NCI-H446 (cell line): Measurements from ENCODE around the gene CCDC171.
A peak's percentile ranks its signal among the peaks of the same experiment; 100 is the strongest.
"Not testable (repeated sequence)": the region's sequence is repeated elsewhere in the genome, so short reads cannot be mapped to it uniquely, and the experiment has no call there.

Experiments
- DNase-seq, 2 experiments: peaks; one replicate each; lab custom pipeline; 2025; lab: John Stamatoyannopoulos, UW

CCDC171 gene

DNA sequence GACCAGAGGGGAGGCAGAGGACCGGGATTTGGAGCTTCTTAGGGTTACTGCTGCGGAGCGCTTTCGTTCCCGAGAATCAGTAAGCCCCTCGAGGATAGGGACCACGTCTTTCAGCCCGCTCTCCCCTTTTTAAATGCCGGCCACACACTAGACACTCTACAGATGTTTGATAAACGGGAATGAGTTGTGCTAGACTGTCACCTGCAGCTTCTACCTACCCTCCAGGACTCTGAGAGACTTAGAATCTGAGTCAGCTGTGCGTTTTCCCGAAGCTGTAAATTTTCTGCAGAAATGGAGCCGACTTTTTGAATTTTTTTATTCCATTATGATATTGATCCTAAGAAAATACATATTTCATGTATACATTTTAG is 670 bp downstream of the CCDC171 start:
- no peak for DNase-seq

DNA sequence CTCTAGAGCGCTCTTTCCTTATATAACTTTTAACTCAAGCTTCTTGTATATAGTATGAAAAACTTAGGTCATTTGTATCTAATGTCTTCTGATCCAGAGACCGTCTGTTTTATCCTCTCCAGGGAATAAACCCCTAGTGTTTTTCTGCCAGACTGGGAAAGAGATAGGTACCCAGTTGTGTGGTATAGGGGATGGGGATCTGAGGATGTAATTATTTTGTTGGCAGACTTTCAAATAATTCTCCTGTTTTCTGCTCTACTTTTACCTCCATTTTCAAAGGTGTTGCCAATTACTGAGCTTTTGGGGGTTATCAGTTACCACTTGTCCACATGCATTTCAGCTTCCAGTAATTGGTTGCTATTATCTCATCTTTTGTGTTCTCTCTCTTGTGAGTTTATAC is 17.9 kb downstream of the CCDC171 start:
- no peak for DNase-seq

DNA sequence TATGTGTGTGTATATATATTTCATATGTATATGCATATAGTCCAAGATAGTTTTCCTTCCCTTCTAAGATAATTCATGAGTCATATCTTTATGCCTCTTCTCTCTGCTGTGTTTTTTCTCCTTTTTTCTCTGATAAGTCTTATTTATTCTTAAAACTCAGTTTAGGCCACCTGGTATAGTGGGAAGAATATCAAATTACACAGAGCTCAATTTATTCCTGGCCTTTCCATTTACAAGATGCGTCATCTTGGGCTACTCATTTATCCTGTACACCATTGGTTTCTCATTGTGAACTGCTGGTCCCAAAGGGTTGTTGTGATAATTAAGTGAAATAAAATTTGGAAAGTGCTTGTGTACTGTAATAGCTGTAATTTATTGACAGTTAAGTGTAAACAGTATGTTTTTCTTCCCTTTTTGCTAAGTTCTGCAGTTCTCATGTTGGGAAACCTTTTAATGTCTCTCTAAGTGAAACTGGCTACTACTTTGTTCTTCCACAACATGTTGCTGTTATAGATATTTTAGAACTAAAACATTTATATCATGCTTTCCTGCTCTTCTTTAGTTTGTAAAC is 19.4 kb downstream of the CCDC171 start:
- no peak for DNase-seq

DNA sequence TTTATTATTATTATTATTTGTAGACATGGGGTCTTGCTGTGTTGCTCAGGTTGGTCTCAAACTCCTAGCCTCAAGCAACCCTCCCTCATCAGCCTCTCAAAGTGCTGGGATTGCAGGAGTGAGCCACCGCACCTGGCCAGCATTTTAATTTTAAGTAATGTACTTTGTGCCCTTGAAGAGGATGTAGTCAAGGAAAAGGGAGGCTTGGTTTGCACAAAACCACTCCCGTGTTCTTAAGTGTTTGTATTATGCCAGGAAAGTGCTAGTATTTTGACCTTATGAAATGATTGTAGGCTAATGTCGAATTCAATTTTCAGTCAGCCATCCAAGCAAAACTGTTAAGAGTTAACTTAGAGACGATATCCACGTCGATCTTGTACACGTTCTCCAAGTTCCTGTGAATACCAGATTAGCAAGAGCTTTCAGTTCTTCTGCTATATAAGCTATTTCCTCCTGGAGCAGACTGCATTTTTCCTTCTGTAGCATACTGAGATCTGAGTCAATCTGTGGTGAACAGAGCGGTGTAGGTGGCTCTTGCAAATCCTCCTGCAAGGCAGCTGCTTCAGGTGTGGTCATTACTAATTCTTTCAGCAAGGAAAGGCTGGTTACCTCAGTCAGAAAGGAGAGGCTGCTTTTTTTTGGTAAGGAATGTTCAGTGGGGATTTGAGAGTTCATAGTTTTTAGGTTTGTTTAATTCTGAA is 23.7 kb downstream of the CCDC171 start:
- DNase-seq, result no peak

DNA sequence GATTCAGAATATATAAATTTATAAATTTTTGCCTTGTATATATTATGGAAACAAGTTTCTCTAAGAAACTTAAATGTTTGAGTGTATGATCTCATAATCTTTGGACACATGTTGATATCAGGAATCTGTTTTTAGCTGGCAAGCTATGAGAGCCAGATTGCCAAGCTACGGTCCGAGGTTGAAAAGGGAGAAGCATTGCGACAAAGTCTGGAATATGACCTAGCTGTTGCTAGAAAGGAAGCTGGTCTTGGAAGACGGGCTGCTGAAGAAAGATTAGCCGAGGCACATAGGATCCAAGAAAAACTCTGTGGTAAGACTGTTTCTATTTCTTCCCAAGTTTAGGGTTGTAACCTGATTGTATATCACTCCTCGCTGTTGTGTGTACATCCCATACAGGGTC is 25.9 kb downstream of the CCDC171 start:
- DNase-seq, result no peak

DNA sequence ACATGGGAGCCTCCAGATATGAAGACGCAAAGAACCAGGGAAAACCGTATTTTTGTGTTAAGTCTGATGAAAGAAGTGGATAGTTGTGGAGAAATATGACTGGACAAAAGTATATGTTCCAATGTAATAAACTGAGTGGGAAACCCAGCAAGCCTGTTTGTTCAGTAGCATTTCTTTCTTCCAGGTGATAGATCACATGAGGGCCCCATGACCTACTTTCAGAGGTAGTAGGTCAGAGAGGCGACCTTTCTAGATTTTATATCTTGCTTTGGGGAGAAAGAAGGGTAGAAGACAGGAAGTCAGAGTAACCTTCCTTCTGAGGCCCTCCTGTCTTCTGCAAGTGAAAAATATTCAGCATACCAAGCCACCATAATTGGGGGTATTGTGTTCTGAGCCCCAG is 31.5 kb downstream of the CCDC171 start:
- no peak for DNase-seq

DNA sequence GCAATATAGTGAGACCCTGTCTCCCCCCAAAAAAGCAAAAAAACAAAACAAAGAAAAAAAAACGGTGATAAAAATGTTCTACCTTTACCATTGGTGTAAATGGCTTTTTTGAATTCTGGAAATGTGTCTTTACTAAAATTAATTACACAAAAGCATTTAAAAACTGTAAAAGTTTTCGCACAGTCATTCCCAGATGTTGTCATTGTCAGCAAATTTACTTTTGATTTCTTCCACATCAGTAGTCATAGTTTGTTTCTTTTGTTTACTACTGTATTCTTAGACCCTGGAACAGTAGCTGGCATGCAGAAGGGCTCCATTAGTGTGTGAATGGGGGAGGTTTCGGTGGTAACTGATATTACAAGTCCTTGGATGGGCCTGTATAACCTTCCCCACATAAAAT is 39.5 kb downstream of the CCDC171 start:
- DNase-seq, result no peak

DNA sequence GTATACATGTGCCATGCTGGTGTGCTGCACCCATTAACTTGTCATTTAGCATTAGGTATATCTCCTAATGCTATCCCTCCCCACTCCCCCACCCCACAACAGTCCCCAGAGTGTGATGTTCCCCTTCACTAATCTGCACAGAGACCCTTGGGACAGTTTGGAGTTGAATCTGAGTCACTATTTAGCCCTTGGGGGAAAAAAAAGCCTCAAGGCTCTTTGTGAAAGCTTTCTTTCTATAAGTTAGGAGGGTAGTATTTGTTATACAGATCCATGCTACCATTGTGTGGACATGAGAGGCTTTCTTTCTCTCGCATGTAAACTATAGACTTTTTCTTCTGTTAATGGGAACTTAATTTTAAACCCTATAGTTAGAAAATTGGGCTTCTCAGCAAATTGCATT is 40.1 kb downstream of the CCDC171 start:
- not testable (repeated sequence) for DNase-seq

DNA sequence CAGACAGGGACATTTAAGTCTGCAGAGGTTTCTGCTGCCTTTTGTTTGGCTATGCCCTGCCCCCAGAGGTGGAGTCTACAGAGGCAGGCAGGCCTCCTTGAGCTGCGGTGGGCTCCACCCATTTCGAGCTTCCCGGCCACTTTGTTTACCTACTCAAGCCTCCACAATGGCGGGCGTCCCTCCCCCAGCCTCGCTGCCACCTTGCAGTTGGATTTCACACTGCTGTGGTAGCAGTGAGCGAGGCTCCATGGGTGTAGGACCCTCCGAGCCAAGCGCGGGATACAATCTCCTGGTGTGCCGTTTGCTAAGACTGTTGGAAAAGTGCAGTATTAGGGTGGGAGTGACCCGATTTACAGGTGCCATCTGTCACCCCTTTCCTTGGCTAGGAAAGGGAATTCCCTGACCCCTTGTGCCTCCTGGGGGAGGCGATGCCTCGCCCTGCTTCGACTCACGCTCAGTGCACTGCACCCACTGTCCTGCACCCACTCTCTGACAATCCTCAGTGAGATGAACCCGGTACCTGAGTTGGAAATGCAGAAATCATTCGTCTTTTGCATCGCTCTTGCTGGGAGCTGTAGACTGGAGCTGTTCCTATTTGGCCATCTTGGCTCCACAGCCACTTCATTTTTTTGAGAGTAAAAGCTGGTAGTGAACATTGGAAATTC is 48.0 kb downstream of the CCDC171 start:
- not testable (repeated sequence) for DNase-seq

DNA sequence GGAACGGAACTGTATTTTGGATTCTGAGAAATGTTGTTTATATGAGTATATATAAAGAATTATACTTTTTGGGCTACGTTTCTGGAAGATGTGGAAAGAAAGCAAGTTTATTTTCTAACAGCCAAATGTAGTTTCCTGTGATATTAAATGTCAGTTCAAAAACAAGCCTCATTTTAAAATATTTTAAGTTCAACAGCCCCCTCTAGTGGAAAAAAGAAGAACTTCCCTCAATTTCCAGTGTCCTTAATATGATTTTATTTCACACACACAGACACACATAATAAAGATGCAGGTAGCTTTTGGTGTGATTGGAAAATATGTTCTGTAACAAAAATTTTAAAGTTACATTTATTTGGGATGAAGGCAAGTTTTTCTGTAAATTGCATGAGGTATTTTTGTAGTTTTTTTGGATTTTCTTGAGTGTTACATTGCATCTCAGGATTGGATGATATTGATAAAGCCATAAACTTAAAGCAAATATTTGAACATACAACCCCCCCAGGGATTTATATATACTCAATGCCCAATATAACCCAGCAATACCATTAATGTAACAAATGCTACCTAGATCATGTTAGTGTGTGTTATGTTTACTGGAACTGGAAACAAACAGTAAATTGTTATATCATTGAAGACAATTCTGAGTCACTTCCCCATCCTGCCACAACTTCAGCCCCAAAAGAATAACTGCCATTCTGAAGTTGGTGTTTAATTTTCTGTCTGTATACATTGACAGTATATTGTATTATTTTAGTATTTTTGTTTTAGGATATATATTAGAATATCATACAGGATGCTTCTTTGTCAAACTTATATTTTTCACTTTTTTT is 54.0 kb downstream of the CCDC171 start:
- DNase-seq, result peak; percentile 7 to 80

DNA sequence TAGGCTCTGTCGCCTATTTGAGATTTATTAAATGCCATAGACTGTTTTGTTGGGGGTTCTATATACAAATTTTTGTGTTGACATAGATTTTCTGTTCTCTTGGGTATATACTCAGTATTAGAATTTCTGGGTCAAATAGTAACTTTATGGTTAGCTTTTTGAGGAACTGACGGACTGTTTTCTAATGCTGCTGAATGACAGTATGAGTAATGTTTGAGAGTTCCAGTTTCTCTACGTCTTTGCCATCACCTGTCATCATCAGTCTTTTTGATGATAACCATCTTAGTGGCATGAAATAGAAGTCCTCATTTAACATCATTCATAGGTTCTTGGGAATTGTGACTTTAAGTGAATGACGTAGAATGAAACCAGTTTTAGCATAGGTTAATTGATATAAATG is 60.1 kb downstream of the CCDC171 start:
- DNase-seq, result no peak

DNA sequence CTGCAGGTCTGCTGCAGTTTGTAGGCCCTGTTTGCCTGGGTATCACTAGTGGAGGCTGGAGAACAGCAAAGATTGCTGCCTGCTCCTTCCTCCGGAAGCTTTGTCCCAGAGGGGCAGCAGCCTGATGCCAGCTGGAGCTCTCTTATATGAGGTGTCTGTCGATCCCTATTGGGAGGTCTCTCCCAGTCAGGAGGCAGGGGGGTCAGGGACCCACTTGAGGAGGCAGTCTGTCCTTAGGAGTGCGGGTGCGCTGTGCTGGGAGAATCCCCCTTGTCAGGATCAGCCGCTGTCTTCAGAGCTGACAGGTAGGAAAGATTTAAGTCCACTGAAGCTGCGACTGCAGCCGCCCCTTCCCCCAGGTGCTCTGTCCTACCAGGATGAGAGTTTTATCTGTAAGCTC is 64.9 kb downstream of the CCDC171 start:
- DNase-seq, result no peak

DNA sequence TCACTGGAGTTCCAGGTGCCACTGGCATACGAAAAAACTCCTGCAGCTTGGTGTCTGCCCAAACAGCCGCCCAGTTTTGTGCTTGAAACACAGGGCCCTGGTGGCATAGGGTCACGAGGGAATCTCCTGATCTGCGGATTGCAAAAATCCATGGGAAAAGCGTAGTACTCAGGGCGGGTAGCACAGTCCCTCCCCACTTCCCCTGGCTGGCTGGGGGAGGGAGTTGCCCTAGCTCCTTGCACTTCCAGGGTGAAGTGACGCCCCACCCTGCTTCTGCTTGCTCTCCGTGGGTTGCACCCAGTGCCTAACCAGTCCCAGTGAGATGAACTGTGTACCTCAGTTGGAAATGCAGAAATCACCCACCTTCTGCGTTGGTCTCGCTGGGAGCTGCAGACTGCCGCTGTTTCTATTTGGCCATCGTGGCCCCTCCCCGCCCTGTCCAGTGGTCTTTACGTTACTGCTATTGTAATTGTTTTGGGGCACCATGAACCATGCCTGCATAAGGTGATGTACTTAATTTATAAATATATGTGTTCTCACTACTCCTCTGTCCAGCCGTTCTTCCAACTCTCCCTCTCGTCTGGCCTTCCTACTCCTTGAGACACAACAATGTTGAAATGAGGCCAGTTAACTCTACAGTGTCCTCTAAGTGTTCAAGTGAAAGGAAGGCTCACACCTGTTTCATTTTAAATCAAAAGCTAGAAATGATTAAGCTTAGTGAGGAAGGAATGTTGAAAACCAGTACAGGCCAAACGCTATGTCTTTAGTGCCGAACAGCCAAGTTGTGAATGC is 65.9 kb downstream of the CCDC171 start:
- DNase-seq, result no peak

DNA sequence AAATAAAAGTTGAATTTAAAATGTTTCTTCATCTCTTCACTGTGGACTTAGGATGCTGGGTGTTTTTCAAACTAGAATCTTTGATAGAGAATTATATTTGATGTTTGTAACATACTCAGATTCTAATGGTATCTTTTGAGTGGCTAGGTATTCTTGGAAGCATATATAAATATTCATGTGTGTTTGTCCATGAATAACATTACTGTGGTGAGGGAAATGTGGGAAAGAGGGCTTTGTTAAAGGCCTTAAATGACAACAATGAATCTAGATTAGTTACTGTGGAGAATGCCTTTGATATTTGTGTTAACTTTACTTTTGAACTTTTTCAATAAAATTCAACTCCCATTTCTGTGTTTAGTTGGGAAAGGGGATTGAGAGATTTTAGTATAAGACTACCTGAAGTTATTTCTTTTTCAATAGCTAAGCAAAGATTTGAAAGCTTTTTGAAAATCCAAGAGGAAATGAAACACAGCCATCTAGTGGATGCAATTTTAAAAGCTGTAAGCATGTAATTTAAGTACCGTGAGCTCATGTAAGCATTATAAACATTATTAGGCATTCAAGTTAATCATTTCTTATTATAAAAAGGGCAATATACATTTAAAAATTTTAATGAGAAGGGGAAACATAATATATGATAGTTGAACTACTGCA is 69.6 kb downstream of the CCDC171 start:
- peak in 1 of 2 experiments; percentile 15 for DNase-seq

DNA sequence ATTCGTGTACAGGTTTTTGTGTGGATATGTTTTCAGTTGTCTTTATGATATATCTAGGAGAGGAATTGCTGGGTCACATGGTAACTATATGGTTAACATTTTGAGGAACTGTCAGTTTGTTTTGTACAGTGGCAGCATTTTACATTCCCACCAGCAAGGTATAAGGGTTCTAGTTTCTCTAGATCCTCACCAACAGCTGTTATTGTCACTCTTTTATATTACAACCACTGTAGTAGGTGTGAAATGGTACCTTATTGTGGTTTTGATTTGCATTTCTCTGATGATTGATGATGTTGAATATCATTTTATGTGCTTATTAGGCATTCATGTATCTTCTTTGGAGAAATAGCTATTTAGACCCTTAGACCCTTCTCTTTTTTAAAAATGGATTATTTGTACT is 82.9 kb downstream of the CCDC171 start:
- DNase-seq, result no peak

DNA sequence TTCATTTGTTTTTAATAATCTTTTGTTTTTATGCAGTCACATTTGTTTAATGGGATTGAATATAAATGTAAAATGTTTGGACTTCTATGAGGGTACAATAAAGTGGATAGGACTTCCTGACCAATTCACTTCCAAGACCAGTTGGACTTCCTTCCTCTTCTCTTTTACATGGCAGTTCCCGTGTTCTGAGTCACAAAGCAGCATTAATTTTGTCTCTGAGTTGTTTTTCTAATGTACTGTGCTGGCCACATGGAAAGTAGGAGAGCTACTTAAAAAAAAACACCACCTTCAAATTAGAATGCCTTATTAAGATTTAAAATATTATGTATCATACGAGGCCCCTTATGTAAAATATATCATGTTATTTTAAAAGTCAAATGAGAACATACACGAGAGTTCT is 87.3 kb downstream of the CCDC171 start:
- DNase-seq, result no peak

DNA sequence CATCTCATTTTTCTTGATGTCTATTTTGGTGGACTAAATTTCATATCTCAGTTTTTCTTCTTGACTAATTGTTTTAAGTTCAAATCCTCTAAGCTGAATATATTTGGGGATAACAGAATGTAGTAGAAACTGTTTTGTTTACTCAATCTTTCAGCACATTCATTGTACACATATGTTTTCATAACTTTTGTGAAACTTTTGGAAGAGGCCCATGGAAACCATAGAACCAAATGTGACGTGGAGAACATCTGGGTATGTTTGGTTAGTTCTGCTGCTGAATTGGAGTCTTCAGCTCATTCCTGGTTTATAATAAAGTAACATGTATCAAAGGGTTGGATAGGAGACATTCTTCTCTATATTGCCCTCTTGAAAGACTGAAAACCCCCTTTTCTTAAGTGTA is 88.4 kb downstream of the CCDC171 start:
- no peak for DNase-seq

DNA sequence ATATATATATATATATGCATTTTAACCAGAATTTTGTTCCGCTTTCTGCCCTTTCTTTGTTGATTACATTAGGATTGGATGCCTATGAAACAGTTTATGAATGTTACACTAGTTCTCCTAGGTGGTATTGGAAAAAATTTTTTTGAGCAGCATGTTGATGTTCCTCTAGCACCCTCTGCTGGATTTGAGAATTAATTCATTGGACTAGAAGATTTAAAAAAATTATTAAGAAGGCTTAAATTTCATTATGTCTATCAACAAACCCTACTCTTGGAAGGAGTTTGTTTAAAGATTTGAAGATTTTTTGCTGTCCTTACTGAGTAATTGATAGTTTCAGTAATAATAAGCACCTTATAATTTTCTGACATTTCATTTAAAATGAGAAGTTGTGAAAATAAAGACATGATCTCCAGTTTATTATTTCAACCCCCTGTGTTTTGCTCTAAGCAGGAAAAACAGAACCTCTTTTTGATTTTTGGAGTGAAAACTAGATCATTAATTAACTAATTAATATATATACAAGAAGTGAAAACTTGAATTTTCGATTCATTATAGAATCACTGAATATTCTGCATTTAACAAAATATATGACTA is 89.6 kb downstream of the CCDC171 start:
- DNase-seq, result peak; percentile 32 to 74

DNA sequence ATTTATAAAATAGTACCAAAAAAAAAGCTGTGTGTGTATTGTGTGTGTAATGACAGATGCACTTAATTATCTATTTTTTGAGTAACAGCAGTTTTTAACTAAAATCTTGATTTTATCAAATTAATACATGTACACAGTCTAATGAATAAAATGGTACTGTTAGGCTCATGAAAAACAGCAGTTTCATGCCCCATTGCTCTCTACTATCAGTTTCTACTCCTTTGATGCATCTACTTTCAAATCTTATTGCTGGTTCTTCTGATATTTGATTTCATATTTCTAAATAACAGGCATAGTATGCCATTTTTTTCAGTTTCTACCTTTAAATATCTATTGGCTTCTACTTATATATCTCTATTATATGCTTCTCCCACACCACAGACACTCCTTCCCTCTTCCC is 117.4 kb downstream of the CCDC171 start:
- DNase-seq, result no peak

DNA sequence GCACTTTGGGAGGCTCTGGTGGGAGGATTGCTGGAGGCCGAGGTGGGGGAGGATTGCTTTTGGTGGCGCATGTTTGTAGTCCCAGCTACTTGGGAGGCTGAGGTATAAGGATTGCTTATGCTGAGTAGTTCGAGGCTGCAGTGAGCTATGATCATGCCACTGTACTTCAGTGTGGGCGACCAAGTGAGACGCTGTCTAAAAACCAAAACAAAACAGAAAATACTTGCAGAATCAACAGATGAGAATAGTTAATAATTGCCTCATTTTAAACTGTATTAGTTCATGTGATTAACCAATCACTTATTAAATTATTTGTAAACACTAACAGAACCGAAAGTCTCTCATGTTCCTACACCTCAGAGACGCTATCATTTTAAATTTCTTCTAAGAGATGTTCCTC is 118.1 kb downstream of the CCDC171 start:
- DNase-seq, result no peak

DNA sequence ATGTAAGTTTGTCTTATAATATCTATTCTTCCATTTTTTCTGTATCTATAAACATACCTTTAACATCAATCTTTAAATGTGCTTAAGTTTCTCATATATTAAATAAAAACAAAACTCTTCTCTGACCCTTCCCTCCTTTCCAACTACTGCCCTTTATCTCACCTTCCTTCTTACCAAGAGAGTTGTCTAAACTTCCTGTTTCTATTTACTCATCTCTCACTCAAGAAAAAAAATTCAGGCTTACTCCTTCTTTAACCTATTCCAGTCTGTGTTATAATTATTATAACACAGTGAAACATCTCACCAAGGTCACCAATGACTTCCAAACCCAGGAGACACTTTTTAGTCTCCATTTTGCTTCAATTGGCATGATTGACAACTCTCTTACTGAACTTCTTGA is 140.9 kb downstream of the CCDC171 start:
- DNase-seq, result no peak
